Liver (tissue), 3 donors: ENCODE measurements around the gene ELOVL3.

Experiments used
- JUND ChIP-seq, 2 donors: IDR thresholded peaks; 2 replicates each; pipeline ENCODE4 v1.6.1; 2016; ENCODE audit warnings: antibody characterized with exemption in 2 of 2
- TF ChIP-seq, protein P1 (sequence below): fragments of 150-350 bp; IDR thresholded peaks from 2 replicates; pipeline ENCODE4 v1.5.1; 2017; ENCODE audit warnings: improper control_type of control experiment, low read depth, low read length; ENCODE audit not compliant: missing input control
- TF ChIP-seq, protein P2 (sequence below): IDR thresholded peaks from 2 replicates; pipeline ENCODE4 v1.6.1; 2016; ENCODE audit warnings: antibody characterized with exemption, mild to moderate bottlenecking
- donor health status: healthy.
- donor health status: healthy.

DNA sequence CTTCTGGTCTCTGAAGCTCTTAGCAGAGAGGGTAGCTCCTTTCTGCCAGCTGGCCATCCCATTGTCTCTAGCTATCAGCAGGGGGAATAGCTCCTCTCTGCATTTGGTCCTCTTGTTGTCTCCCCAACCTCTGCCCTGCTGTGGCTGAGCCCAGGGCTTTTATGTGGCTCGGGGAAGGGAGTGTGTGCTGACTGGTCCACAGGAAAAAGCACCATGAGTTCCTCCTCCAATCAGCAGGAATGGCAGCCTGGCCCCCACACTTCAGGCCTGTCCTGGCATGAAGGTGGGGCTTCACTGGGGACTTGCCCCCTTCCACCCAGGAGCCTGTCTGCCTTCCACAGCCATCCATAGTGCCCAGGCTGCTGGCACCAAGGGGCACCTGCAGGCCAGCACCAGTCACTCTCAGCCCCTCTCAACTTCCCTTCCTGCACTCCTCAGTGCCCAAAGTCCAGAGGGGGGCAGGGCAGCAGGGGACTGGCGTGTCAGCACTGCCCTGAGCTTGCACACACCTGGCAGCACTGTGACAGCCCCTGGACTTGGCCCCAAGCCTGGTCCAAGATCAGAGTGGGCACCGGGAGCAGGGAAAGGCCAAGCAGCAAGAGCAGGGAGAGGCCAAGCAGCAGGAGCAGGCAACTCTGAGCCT is 37.7 kb upstream of the ELOVL3 start:
- TF ChIP-seq, protein P1, sequence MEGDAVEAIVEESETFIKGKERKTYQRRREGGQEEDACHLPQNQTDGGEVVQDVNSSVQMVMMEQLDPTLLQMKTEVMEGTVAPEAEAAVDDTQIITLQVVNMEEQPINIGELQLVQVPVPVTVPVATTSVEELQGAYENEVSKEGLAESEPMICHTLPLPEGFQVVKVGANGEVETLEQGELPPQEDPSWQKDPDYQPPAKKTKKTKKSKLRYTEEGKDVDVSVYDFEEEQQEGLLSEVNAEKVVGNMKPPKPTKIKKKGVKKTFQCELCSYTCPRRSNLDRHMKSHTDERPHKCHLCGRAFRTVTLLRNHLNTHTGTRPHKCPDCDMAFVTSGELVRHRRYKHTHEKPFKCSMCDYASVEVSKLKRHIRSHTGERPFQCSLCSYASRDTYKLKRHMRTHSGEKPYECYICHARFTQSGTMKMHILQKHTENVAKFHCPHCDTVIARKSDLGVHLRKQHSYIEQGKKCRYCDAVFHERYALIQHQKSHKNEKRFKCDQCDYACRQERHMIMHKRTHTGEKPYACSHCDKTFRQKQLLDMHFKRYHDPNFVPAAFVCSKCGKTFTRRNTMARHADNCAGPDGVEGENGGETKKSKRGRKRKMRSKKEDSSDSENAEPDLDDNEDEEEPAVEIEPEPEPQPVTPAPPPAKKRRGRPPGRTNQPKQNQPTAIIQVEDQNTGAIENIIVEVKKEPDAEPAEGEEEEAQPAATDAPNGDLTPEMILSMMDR: no peak
- TF ChIP-seq, protein P2, sequence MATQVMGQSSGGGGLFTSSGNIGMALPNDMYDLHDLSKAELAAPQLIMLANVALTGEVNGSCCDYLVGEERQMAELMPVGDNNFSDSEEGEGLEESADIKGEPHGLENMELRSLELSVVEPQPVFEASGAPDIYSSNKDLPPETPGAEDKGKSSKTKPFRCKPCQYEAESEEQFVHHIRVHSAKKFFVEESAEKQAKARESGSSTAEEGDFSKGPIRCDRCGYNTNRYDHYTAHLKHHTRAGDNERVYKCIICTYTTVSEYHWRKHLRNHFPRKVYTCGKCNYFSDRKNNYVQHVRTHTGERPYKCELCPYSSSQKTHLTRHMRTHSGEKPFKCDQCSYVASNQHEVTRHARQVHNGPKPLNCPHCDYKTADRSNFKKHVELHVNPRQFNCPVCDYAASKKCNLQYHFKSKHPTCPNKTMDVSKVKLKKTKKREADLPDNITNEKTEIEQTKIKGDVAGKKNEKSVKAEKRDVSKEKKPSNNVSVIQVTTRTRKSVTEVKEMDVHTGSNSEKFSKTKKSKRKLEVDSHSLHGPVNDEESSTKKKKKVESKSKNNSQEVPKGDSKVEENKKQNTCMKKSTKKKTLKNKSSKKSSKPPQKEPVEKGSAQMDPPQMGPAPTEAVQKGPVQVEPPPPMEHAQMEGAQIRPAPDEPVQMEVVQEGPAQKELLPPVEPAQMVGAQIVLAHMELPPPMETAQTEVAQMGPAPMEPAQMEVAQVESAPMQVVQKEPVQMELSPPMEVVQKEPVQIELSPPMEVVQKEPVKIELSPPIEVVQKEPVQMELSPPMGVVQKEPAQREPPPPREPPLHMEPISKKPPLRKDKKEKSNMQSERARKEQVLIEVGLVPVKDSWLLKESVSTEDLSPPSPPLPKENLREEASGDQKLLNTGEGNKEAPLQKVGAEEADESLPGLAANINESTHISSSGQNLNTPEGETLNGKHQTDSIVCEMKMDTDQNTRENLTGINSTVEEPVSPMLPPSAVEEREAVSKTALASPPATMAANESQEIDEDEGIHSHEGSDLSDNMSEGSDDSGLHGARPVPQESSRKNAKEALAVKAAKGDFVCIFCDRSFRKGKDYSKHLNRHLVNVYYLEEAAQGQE: no peak
- TF ChIP-seq JUND (IDR thresholded peaks at IDR 0.05): no peak
